GM18867 (cell line): ENCODE results near the gene YPEL2.
"Not testable (repeated sequence)": the region's sequence is repeated elsewhere in the genome, so short reads cannot be mapped to it uniquely, and the experiment has no call there.

Experiments
- ATAC-seq: cut with Tn5 transposase; IDR thresholded peaks from one replicate; pipeline ENCODE4 v1.9.1; 2021; ENCODE audit warnings: mild to moderate bottlenecking, moderate library complexity; ENCODE audit not compliant: unreplicated experiment

YPEL2 gene

DNA sequence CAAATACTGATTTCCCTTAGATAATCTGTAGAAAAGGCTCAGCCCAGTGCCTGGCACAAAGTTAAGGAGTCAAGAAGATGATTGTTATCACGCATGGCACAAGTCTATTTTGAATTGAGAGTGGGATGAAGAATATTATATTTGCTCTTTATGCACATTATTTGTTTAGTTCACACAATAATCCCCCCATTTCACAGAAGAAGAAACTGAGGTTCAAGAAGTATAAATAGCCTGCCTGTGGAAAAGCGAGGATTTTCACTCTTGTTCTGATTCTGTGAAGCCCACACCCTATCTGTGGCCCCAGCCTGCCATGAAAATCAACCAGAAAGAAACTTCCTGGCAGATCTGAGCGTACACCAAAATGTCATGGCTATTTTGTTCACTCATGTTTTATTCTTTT lies 73.0 kb downstream of the YPEL2 start:
- no peak for ATAC-seq

GRCh38 chr17:59405944-59406705 lies 74.7 kb downstream of the YPEL2 start:
- no peak for ATAC-seq

DNA sequence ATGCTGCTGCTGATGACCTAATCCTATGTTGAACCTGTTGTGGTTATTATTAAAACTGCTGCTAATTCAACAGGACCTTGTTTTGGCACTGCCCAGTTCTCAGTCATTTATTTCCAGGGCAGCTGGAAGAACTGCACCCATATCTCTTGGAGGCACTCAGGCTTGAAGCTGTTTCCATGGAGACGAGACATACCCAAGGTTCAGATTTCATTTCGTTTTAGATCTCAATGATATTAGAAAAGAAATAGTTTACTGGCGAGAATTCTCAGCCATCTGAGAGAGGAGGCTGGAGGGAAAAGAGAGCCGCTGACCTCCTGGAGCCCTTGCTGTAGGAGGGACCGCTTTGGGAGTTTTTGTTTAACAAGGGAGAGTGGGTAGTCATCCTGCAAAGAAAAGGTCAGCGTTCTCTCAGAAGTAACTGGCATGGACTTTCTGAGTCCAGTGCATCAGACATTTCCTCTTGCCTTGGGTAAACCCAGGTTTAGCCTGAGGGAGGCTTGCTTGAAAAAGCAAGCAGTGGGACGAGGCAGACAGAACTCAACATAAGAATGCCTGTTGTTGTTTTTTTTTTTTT lies 75.4 kb downstream of the YPEL2 start:
- ATAC-seq, result no peak

- no peak for ATAC-seq
These were observed 78.0 kb downstream of the YPEL2 start for GRCh38 chr17:59409336-59410048.

DNA sequence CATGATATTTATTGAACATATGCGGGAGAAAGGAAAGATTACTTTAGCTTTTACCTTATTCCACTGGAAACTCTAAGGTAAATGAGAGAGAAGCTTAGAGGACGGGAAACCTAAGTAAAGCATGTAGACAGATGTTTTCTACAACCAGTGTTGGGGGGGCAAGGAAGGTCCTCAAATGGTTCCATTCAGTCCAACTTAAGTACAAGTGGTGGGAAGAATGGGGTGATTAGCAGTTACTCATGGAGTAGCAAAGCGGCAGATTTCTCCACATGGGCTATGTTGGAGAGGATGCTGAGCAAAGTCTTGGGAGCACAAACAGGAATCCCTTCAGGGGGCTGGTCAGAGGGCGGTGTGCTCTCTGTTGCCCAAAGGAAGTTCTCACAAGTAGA lies 78.6 kb downstream of the YPEL2 start:
- ATAC-seq, result no peak

GRCh38 chr17:59412431-59412830 lies 81.0 kb downstream of the YPEL2 start:
- not testable (repeated sequence) for ATAC-seq

DNA sequence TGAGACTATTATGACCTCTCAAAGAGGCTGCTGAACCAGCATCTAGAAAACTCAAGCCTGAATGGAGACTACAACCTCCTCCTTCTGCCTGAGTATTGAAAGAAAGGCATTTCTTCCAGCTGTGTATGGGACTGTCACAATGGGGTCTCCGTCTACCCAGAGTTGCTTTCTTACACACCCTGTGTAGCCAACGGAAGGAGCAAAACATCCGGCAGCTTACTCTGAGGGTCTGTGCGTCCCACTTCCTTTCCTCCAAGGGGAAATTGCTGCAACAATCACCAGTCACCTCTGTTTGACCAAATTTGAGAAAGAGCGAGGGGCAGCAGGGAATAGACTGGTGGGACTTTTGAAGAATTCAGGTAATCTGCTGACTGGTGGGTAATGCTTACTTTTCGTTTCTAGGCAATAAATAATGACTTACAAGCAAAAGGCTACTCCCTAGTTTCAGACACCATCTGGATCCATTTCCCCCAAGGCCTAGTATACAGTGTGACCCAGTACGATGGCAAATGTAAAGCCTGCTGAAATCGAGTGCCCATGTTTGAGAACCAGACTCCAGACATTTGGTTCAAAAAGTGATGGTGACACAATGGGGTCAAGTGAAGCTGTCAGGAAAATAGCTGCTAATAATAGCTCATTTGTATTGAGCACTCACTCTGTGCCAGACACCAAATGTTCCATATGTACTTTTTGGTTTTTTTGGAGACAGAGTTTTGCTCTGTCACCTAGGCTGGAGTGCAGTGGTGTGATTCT lies 81.7 kb downstream of the YPEL2 start:
- no peak for ATAC-seq

GRCh38 chr17:59415397-59415796 lies 83.9 kb downstream of the YPEL2 start:
- no peak for ATAC-seq

GRCh38 chr17:59416184-59416583 lies 84.7 kb downstream of the YPEL2 start:
- ATAC-seq, result no peak

GRCh38 chr17:59417452-59417851 lies 86.0 kb downstream of the YPEL2 start:
- no peak for ATAC-seq

GRCh38 chr17:59418732-59419166 lies 87.3 kb downstream of the YPEL2 start:
- ATAC-seq, result no peak

DNA sequence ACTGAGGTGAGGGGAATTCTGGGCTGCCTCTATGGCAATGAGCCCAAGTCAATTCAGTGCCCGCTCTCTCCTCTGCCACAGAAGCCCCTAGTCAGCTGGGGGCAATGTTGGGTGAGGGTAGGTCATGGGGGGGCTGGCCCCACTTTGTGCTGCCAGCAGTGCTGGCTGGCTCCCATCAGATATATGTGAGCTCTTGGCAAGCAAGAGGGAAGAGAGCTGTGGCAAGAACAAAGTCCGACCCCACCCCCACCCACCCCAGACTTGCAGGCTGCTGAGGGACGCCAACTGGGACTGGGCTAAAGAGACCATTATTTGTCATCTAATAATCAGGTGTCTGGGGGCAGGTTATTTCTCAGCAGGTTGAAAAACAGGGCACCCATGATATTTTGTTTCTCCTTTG lies 89.4 kb downstream of the YPEL2 start:
- no peak for ATAC-seq

DNA sequence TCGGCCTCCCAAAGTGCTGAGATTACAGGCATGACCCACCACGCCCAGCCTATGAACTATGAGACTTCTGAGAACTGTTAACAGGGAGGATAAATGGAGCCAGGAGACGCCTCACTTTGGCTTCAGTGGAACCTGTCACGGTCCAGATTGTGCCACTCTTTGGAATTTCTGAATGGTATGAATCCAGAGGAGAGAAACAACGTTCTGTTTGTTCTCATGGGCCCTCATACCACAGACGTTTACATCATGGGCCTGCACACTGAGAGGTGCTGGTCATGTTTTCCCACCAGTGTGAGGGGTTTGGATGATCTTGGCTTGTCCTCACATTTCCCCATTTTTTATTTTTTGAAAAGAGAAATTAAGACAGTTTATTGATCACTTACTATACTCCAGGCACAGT lies 90.3 kb downstream of the YPEL2 start:
- ATAC-seq, result no peak

DNA sequence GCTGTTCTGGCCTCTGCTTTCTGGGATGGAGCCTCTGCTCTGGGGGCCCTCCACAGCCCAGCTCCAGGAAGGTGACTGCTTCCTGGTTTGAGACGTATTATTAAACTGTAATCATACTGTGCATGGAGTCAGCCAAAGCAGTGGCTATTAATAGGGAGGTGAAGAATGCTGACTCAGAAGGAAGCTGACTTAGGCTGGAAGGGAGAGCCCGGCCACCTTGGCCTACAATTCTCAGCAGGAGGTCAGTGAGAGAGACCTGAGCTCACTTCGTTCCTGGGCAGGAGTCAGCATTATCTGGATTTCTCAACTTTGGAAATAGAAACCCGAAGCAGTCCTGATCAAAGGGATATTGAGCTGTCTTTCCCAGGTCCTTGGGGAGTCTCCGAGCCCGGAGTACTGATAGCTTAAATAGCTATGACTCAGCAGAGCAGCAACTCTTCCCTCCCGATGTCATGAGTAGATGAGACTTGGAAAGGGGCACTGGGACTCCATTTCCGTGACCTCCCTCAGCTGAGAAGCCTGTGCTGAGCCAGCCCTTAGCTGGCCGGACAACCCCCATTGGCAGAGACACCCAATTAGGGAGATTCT lies 91.8 kb downstream of the YPEL2 start:
- no peak for ATAC-seq

- ATAC-seq, result no peak
These were observed 92.4 kb downstream of the YPEL2 start for GRCh38 chr17:59423903-59424302.

GRCh38 chr17:59424331-59424730 lies 92.9 kb downstream of the YPEL2 start:
- ATAC-seq, result no peak

- no peak for ATAC-seq
These were observed 93.9 kb downstream of the YPEL2 start for GRCh38 chr17:59425085-59425931.

DNA sequence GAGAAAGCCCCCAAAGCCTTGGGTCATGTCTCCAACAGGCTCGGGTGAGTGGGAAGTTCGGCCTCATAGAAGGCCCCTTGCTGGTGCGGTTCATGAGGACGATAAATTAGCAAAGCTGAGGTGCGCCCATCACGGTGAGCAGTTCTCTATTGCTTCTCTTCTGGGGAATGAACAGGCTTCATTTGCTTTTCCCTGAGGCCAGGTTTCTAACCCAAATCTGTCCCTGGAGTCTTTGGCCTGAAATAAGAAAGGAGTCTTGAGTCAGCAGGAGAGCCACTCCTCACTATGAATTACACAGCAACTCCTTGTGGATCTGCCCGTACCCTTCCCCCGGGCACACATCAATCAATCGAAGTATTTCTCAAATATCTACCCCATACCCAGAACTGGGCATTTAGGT lies 94.6 kb downstream of the YPEL2 start:
- ATAC-seq, result no peak

GRCh38 chr17:59427425-59427921 lies 96.0 kb downstream of the YPEL2 start:
- no peak for ATAC-seq

- ATAC-seq, result no peak
These were observed 96.5 kb downstream of the YPEL2 start for GRCh38 chr17:59427996-59428395.
